C4-2B (cell line): ENCODE measurements around the gene RBPMS2.

Source experiments
- H3K27ac ChIP-seq: fragments of 450-650 bp; 2 replicates; pipeline ENCODE4 v1.5.1; 2017
- ZFX ChIP-seq: fragments of 450-650 bp; IDR thresholded peaks from 2 replicates; pipeline ENCODE4 v1.6.1; 2017
- TF ChIP-seq, protein P1 (sequence below): fragments of 450-650 bp; conservative IDR thresholded peaks from 2 replicates; pipeline ENCODE4 v1.5.1; 2017; ENCODE audit warnings: mild to moderate bottlenecking

Gene RBPMS2

DNA sequence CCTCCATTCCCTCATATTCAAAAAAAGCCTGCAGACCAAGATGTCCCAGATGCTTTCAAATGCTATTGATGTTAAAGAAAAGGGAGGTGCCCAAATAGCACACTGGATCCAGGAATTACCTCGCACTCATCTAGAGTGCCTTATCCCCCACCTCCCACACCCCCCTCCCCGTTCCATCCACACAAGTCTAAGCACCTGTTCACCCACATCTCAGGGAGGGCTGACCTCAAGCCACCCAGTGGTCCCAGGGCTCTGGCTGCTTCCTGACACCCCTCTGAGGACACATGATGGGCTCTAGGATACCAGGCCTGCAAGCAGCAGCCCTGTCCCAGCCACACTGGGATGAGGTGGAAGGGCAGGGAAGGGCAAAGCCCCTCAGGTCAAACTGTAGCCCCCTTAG is 4.8 kb downstream of the RBPMS2 start:
- no peak for TF ChIP-seq ZFX
- TF ChIP-seq, protein P1, sequence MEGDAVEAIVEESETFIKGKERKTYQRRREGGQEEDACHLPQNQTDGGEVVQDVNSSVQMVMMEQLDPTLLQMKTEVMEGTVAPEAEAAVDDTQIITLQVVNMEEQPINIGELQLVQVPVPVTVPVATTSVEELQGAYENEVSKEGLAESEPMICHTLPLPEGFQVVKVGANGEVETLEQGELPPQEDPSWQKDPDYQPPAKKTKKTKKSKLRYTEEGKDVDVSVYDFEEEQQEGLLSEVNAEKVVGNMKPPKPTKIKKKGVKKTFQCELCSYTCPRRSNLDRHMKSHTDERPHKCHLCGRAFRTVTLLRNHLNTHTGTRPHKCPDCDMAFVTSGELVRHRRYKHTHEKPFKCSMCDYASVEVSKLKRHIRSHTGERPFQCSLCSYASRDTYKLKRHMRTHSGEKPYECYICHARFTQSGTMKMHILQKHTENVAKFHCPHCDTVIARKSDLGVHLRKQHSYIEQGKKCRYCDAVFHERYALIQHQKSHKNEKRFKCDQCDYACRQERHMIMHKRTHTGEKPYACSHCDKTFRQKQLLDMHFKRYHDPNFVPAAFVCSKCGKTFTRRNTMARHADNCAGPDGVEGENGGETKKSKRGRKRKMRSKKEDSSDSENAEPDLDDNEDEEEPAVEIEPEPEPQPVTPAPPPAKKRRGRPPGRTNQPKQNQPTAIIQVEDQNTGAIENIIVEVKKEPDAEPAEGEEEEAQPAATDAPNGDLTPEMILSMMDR = no peak
- H3K27ac ChIP-seq = no peak overlapping the region

DNA sequence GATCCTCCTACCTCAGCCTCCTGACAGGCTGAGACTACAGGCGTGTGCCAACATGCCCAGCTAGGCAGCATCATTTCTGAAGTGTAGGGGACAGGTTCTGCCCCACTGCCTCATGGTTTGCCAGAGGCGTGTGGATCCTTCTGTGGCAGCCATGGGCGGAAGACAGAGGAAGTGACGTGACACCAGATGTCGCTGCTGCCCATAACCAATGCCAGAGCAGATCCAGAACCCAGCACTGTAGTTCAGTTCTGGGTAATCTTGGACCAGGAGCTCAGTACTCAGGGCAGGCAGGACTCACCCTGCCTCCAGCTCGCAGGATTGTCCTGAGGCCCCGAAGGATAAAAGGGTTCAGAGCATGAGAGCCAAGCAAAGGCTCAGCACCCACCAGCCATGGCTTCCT is 8.2 kb downstream of the RBPMS2 start:
- H3K27ac ChIP-seq = no peak overlapping the region
- TF ChIP-seq, protein P1 = no peak
- TF ChIP-seq ZFX = no peak

DNA sequence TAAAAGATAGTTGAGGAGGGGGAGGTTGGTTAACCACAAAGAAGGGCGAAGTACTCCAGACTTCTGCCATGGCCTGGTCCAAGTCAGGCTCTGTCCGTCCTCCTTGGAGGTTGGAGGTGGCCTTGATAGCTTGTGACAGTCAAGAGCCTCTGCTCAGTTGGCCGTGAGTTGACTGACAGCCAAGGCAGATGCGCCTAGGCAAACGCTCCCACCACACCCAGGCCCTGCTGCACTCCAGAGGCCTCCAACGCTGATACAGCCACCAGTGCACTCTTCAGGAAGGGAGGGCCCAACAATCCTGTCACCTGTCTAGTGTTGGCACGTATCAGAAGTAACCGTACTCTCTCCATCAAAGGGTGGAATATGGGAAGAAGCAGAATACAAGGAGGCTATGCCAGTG is 9.3 kb downstream of the RBPMS2 start:
- no peak overlapping the region for H3K27ac ChIP-seq
- TF ChIP-seq ZFX = no peak
- TF ChIP-seq, protein P1 = no peak

DNA sequence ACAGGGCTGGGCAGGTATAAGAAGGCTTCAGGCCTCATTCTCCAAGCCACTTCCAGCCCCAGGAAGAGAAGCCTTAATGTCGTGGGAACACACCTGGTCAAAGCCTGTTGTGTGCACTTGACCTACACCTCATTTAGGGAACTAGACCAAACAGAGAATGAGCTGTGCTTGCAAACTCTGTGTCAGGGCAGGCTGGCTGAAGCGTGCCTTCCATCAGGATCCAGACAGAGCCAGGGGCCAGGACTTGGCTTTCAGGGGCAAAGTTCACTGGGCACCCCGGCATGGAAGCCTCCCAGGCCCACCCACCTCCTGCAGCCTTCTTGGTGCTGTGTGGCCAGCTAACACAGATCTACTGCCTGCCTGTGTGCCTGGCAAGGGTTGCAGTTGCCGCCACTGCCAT is 11.5 kb downstream of the RBPMS2 start:
- no peak overlapping the region for H3K27ac ChIP-seq
- TF ChIP-seq, protein P1 = no peak

DNA sequence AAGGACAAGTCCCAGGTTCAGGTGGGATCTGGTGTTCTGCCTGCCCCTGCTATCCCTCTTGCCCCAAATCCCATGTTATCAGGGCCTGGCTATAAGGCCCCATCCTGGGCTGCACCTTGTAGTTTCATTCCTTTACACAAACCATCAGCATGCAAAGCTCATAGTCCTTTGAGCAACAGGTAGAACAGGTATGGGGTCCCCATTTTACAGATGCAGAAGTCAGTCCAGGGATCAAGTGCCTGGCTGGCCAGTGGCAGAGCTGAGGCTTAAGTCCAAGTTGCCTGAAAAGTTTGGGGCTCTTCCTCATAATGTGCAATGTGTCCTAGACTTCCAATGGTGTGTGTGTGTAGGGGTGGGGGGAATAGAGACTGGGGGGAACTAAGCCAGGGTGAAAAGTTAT is 11.9 kb downstream of the RBPMS2 start:
- TF ChIP-seq ZFX = no peak
- TF ChIP-seq, protein P1 = no peak
- no peak overlapping the region for H3K27ac ChIP-seq

DNA sequence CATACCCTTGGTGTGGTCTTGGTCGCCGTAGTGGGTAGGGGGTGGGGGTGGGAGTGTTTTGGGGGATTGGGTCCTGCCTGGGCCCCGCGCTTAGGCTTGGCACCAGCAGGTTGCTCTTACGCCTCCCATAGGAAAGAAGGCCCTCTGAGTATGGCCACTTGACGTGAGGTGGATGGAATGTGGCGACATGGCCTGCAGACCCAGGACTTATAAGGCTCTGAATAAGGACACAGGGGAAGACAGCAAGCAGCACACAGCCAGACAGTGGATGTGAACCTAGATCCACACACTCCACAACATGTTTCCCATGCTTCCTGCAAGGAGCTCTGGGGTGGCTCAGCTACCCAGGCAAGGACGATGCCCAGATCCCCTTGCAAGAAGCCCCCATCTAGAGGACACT is 12.4 kb downstream of the RBPMS2 start:
- H3K27ac ChIP-seq = no peak overlapping the region
- no peak for TF ChIP-seq ZFX
- TF ChIP-seq, protein P1 = no peak

DNA sequence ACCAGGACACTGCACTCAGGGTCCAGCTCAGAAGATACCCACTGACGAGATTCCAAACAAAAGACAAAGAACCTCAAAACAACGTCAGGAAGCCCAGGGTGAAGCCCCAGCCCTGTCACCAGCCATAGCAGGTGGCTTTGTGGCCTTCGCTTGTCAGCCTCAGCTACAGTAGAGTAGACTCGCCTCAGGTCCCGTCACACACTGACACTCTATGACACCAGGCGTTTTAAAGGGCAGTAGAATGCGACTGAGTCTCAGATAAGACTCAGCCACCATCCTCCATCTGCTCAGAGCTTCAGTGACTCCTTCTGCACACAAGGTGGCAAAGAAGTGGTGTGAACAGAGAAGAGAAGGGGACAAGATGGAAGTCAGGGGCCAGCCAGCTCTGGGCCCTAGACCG is 12.8 kb downstream of the RBPMS2 start:
- H3K27ac ChIP-seq = no peak overlapping the region
- TF ChIP-seq, protein P1 = no peak
- no peak for TF ChIP-seq ZFX
